Midbrain (tissue), 1 donor: ENCODE data around the gene UQCR11.

Source experiments
- DNase-seq: peaks from one replicate; lab custom pipeline; 2025; lab: John Stamatoyannopoulos, UW

The UQCR11 gene

DNA sequence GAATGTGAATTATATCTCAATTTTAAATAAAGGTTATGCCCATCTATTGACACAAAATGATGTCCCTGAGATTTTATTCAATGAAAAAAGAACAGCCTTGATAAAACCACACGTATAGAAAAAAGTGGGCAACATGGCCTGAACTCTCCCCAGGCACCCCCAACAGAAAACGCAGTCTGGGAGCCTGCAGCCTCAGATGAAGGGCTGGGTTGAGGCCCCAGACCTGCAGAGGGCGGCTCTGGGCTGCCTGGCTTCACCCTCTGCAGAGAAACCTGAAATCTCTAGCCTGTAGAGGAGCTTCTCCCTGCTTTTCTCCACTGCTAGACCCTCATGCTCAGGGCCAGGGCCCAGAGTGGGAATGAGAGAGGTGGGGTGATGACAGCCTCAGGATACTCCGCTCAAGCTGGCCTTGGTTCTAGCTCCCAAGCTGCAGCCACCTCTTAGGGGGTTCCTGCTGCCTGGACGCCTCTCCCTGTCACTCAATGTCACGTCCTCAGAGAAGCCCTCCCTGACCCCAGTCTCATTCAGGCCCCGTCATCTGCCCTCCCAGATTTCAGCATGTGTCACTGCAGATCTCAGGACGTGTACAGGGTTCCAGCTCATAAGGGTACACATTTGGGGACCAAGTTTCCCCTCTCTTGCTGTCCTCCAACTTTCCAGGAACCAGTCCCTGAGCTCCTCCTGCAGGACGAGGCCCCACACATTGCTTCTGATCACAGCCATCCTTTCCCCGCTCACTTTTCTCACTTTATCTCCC is 14.4 kb downstream of the UQCR11 start:
- no peak for DNase-seq

- DNase-seq = no peak
Measured at GRCh38 chr19:1587872-1588271, 17.4 kb downstream of the UQCR11 start.

DNA sequence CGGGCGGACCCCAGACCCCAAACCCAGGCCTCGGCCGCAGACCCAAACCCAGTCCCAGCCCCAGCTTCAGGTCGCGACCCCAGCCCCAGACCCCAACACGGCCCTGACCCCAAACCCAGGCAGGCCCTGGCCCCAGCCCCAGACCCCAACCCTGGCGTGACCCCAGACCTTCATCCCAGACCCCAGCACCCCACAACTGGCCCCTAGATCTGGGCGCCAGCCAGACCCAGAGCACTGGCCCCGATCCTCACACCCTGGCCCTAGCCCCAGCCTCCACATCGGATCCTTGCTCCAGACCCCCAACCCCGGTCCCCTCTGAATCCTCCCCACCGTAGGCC is 20.1 kb downstream of the UQCR11 start:
- no peak for DNase-seq

DNA sequence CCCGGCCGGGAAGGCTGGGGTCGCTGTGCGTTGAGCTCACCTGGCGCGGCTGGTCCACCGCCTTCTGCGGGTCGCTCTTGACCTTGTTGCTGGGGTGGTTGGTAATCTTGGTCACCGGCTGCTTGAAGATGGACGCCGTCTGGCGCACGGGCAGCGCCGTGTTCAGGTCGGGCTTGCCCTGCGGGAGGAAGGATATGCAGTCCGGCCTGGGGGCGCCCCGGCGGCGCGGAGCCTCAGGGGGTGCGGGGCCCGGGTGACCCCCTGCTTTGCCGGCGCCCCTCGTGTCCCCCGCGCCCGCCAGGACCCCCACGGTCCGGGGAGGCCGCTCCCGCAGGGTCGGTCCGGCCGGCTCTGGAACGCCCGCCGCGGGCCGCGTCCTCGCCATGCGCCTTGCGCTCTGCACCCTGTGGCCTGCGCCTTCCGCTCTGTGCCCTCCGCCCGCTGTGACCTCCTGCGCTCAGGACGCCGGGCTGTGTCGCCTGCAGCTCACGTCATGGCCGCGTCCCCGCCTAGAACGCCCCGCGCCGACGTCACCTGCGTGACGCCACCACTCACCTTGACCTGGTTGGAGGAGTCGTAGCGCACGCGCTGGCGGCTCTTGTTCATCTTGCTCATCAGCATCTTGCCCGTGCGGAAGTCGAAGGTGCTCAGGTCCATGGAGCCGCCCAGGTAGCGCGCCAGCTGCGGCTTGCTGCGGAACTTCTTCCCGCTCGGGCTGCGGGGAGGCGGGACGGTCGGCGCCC is 20.6 kb downstream of the UQCR11 start:
- no peak for DNase-seq

GRCh38 chr19:1582201-1582600 is 23.1 kb downstream of the UQCR11 start:
- DNase-seq = no peak

- no peak for DNase-seq
Measured at GRCh38 chr19:1580957-1581356, 24.3 kb downstream of the UQCR11 start.

DNA sequence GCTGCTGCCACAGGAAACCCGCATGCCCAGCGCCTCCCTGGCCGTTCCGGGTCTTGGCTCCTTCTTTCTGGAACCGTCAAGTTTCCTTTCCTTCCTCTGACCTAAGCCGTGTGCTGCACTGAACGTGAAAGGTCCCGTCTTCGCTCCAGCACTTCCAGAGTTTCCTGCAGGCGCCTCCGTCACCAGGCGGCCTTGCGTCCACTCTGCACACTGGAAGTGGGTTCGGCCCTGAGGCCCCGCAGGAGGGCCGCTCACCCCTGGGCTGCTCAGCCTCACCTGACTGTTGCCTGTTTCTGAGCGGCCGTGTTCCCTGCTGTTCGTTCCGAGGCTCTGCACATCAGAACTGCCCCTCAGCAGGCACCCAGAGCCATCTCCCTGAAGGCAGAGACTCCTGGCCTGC is 24.9 kb downstream of the UQCR11 start:
- DNase-seq = no peak

DNA sequence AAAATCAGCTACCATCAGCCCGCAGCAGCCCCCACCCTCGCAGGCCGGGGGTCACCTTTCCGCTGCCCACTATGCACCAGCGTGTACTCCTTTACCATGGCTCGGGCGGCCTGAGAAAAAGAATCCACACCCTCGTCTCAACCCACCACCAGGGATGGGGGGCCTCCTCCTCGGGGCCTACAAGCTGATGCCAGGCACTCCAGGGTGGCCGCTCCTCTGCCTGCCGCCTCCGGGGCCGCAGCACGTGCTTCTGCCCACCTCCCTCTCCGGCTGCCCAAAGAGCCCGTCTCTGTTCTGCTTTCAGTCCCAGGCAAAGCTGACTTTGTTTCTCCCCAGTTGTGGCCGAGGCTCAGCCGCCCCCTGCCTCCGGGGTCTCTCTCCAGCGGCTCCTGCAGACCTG is 26.0 kb downstream of the UQCR11 start:
- DNase-seq = no peak

DNA sequence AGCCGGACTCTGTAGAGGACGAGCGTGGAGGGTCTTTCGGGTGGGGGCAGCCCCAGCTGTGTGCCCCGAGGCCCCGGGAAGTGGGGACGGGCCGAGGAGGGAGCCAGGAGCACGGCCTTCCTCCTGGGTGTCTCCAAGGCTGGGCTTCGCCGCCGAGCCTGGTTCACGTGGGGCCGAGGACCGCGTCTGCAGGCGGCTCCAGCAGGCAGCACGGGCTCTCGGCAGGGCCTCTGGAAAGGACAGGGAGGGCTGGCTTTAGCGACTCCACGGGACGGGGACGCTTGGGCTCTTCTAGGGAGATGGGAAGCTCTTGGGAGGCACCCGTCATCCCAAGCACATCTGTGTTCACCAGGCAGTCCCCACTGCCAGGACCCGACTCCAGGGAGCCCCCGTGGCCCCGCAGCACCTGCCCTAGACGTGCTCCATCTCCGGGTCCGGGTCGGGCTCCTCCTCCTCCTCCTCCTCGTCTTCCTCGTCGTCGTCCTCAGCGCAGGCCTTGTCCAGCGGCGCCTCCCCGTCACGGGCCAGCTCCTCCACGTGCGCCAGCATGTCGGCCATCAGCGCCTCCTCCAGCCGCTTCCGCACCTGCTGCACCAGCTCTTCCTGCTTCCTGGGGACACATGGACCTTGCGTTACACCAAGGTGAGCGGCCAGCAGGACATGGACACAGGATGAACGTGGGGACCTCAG is 27.2 kb downstream of the UQCR11 start:
- DNase-seq = no peak

DNA sequence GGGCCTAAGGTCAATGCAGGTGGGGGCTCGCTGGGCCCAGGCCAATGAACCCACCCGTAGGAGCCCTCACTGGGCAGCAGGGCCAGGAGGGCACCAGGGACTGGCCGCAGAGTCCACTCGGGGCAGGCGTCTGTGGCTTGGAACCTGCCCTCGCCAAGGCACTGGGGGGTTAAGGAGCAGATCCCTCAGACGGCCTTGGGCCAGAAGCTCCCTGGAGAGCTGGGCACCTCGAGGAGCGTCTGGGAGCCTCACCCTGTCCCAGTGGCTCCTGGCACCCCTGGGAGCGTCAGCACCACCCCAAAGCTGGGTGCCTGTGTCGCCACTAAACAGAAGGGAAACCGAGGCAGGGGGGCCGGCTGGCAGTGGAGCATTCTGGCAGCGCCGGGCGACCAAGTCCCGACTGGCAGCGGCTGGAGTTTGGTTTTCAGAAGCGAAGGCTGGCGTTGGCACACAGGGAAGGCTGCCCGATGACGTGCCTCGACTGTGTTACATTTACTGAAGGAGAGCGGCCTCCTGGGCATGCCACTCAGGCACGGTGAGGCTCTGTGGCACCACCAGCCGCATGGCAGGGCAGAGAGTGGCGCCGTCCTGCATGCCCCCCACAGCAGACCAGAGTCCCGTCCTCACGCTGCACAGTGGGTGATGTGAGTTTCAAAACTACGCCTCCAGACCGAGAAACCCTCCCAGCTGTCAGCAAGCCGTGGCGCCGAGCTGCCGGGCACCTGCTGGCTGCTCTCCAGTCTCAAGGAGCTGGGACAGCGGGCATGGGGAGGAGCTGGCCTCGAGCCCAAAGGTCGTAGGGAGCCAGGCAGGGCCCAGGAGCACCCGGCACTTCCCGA is 28.0 kb downstream of the UQCR11 start:
- DNase-seq = no peak

DNA sequence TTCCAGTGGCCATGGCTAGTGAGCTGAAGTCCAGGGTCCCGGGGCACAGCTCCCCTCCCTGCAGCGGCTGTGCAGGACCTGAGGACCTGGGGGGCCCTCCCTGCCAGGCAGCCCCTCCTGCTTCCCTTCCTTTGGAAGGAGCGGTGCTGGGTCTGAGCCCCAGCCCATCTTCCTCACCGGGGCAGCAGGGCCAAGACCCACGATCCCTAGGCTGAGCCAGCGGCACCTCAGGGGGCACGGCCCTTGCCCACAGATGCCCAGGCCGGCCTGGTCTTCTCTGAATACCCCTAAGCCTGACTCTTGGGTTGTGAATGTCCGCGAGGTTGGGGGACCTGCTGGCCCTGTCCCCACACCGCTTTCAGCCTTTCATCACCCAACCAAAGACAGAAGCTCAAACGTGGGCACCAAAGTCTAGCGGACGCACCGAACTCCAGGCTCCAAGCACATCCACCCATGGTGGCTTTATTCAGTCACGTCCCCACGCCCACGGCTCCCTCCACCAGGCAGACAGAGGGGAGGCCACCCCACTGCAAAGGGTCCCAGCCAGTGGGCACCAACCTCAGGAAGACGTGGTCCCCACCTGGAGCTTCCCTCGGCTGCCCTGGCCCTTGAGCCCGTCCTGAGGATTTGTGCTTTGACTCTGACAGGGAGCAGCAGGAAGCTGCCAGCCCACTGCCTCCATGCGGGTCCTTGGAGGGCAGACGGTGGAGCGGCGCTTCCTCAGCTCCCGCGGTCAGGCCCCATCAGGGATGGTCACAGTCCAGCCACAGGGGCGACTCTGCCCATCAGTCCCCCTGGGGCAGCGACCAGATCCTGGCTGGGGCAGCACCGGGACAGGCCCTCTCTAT is 28.8 kb downstream of the UQCR11 start:
- DNase-seq = no peak

- no peak for DNase-seq
Measured at GRCh38 chr19:1575323-1576241, 29.7 kb downstream of the UQCR11 start.

DNA sequence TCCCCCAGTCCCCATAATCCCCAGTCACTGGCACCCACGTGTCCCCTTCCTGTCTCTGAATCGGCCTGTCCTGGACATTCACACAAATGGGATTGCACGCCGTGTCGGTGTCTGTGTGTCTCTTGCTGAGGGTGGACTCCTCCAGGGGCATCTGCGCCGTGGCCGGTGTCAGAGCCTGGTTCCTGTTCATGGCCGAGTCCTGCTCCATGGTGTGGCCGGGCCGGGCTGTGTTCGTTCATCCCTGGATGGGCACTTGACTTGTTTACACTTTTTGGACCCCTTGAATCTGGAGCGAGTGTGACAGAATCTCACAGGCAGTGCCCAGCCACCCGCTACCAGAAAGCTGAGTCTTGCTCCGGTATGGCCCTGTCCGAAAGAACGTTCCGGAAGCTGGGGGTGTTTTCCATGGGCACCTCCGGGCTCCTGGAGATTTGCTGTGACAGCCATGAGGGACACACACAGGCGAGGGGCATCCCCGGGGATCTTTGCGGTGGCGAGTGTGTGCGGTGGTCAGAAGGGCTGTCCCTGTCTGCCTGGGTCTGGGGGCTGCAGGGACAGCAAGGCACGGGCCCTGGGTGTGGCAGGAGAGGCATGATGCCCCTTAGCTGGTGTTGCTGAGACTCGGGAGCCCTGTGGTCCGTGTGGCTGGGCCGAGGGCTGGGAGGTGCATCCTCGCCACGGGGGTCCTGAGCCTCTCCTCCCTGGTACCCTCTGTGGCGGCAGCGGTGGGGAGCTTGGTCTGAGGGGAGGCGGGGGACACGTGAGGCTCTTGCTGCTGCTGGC is 30.7 kb downstream of the UQCR11 start:
- no peak for DNase-seq

DNA sequence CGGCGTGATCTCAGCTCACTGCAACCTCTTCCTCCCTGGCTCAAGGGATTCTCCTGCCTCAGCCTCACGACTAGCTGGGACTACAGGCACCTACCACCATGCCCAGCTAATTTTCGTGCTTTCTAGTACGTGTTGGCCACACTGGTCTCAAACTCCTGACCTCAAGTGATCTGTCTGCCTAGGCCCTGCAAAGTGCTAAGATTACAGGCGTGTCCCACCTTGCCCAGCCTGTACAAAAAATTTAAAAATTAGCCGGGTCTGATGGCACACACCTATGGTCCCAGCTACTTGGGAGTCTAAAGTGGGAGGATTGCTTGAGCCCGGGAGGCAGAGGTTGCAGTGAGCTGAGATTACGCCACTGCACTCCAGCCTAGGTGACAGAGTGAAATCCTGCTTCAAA is 32.5 kb downstream of the UQCR11 start:
- DNase-seq = no peak

DNA sequence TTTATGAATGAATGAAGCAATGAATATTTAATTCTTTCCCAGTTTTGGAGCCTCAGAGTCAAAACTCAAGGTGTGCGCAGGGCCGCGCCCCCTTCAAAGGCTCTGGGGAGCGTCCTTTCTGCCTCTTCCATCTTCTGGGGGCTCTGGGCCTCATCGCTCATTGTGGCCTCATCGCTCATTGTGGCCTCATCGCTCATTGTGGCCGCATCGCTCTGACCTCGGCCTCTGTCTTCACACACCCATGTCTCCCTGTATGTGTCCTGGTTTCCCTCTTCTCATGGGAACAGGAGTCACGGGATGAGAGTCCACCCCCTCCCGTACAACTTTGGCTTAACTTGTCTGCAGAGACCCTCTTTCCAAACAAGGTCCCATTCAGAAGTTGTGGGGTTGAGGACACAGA is 33.9 kb downstream of the UQCR11 start:
- DNase-seq = no peak

DNA sequence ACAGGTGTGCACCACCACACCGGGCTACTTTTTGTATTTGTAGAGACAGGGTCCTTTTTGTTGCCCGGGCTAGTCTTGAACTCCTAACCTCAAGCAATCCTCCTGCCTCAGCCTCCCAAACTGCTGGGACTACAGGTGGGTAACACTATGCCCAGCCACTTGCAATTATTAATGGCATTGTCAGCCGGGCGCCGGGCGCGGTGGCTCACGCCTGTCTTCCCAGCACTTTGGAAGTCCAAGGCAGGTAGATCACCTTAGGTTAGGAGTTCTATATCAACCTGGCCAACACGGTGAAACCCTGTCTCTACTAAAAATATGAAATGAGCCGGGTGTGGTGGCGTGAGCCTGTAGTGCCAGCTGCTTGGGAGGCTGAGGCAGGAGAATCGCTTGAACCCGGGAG is 34.4 kb downstream of the UQCR11 start:
- DNase-seq = no peak

DNA sequence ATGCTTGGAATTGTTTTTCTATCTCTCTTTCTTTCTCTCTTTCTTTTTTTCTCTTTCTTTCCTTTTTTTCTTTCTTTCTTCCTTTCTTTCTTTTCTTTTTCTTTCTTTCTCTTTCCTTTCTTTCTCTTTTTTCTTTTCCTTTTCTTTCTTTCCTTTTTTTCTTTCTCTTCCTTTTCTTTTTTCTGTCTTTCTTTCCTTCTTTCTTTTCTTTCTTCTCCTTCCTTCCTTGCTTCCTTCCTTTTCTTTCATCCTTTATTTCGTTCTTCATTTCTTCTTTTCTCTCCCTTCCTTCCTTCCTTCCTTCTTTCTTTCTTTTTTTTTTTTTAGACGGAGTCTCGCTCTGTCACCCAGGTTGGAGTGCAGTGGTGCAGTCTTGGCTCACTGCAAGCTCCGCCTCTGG is 35.3 kb downstream of the UQCR11 start:
- DNase-seq = no peak

GRCh38 chr19:1568320-1569019 is 36.8 kb downstream of the UQCR11 start, which contains the start of gene MEX3D:
TSS of gene MEX3D (minus strand) at chr19:1568325. CDS start at chr19:1568058, 267 bp downstream.
- peak; percentile 65 for DNase-seq

DNA sequence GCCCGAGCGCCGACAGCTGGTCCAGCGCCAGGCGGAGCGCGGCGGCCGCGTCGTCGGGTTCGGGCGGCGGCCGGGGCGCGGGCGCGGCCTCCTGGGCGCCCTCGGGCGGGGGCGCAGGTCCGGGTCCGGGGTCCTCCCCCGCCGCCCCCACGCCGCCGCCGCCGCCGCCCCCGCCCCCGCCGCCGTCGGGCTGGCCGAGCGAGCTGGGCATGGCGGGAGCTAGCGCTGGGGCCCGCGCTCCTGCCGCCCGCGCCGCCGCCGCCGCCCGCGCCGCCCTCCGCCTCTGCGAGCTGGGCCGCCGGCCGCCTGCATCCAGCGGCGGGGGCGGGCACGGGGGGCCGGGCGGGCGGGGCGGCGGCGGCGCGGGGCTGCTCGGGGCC is 37.4 kb downstream of the UQCR11 start:
- DNase-seq = no peak
